Stimulated activated CD4-positive, alpha-beta T cell treated with anti-CD3 and anti-CD28 coated beads, Interleukin-1b, Interleukin-23, amount 100 ng/mL, for 4 hours (primary cell): ENCODE data around the gene TCAP.

Experiments
- DNase-seq, 2 donors: peaks; one replicate each; pipeline ENCODE4 v3.0.0-alpha.2; 2020; ENCODE audit warnings: low read depth in 2 of 2

Gene TCAP

DNA sequence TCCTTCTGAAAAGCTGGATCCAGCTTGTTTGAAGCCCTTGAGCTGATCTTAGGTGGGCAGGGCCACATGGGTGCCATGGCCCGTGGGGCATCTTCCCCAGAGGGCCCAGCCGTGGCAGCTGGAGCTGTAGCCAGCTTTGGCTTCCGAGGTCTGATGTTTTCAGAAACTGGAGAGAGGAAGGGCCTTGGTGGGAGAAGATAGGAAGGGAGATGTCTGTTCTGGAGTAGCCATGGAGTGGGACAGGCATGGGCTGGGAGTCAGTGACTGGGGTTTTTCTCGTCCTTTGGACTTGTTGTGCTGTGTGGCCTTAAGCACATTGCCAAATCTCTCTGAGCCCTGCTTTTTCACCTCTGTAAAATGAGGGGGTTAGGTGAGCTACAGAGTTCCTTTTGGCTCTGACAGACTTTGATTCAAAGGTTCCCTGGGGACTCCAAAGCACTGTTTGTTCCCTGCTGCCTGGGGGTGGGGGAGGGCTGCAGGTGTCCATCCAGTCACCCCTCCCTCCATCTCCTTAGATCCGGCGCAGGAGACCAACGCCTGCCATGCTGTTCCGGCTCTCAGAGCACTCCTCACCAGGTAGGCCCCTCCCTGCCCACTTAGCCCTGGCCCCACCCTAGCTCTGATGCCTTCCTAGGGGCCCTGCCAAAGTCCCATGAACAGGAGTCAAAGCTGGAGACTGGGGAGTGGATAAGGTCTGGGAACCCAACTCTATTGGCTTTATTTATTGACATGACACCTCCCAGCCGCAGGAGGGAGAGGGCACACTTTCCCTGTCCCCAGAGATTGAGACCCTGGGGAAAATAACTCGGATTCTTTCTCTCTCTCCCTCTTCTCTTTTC, 36.3 kb upstream of the TCAP start:
- DNase-seq, result no peak

DNA sequence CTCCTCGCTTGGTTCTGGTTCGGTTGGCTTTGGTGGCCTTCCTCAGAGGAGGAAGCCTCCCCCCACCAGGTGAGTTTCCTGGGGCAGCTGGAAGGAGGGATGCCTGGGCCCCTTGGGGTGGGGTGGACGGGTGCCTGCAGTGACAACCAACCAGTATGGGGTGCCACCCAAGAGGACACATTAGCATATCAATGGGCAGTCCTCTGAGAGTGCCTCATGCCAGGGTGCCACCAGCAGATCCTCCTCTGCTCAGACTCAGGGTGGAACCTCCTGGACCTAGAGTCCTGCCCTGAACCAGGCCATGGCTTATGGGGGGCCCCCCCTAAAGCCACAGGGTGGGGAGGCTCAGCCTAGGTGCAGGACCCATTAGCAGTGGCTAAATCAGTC, 35.7 kb upstream of the TCAP start:
- no peak for DNase-seq

GRCh38 chr17:39629898-39630297, 35.3 kb upstream of the TCAP start:
- no peak for DNase-seq

GRCh38 chr17:39631403-39631802, 33.7 kb upstream of the TCAP start:
- DNase-seq, result no peak

- no peak for DNase-seq
These were observed 32.8 kb upstream of the TCAP start for GRCh38 chr17:39632153-39632941.

- no peak for DNase-seq
These were observed 31.5 kb upstream of the TCAP start for GRCh38 chr17:39633570-39634183.

DNA sequence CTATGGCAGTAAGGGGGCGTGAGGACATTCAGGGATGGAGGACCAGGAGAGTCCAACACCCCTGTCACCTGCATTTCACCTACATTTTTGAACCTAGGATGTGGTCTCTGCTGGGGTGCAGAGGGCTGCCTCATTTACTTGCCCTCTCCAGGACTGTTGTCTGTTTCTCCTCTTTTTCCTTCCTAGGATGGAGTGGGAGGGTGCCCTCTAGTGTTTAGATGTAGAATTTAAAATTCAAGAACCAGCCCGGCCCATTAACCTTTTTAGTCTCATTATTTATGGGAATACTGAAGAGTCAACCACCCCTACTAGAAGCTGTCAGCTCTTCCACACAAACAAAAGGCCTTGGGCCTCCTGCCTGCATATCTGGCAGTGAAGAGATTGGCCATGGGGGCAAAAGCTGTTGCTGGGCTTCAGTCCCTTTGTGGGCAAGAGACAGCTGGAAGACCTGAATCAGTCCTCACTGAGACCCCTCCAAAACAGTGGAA, 30.7 kb upstream of the TCAP start:
- no peak for DNase-seq

GRCh38 chr17:39635614-39636176, 29.5 kb upstream of the TCAP start:
- DNase-seq, result no peak

DNA sequence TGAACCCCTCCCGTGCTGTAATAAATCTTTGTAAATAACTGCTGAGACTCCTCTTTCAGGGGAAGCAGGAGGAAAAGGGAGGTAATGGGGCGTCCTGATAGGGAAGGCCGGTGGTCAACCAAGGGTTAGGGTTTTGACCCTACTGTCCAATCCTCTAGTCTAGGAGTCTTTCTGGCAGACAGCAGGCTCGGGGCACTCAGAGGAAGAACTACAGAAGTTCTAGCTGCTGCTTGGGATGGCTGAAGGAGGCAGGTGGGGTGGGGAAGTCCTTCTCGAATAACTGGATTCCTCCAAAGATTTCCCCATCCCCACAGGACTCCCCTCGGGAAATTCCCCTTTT, 28.6 kb upstream of the TCAP start:
- DNase-seq, result no peak

GRCh38 chr17:39636927-39637736, 28.0 kb upstream of the TCAP start, which contains the start of gene STARD3:
Gene STARD3, plus strand, starts transcription at chr17:39637144. Its CDS starts 16,388 bp downstream, at chr17:39653532.
- DNase-seq, result peak; percentile 82 to 93

DNA sequence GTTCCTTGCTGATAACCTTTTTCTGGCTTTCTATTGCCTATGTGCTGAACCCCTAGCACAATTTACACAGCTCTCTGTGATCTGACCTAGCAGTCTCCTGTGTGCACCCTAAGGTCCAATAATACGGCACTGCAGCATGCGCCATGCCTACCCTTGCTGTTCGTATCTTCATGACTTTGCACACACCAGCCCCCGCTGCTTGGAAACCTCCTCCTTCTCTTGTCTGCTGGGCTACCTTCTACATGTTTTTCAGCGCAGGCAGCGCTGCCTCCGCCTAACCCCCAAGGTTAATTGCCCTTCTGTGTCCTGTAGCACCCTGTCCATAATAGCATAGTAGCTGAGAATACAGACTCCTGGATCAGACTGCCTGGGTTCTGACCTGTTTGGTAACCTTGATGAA, 26.8 kb upstream of the TCAP start:
- DNase-seq, result no peak

- DNase-seq, result no peak
These were observed 26.1 kb upstream of the TCAP start for GRCh38 chr17:39639043-39639442.

- no peak for DNase-seq
These were observed 25.3 kb upstream of the TCAP start for GRCh38 chr17:39639566-39640458.

DNA sequence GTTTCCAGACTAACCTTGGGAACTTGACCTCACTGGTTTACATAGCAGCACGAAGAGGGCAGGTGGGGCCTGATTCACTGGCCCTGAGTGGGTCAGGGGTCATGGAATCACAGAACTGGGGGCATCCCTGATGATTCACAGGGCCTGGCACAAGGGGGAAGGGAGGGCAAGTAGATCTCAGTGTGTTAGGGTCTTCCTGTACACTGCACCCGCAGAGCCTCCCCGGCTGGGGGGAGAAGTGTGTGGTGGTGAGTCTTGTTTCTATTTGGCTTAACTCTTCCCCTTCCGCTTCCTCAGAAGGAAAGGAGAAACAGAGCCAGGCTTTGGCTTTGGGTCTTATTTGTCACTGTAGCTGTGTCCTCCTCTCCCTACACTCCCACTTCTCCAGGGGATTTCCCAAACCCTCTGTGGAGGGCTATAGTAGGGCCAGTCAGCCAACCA, 24.5 kb upstream of the TCAP start:
- DNase-seq, result no peak

DNA sequence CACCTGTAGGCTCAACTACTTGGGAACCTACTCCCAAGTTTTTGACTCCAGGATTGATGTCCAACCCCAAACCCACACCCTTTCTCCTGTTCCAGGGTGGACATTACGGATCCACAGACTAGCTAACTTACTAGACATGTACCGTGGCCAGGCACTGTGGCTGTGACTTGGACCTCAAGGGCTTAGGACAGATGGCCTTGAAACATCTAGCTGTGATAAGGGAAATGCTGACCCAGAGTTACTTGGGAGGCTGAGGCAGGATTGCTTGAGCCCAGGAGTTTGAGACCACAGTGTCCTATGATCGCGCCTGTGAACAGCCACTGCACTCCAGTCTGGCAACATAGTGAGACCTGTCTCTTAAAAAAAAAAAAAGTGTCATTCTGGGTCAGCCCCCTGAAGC, 24.1 kb upstream of the TCAP start:
- no peak for DNase-seq

- DNase-seq, result no peak
These were observed 23.3 kb upstream of the TCAP start for GRCh38 chr17:39641883-39642282.

DNA sequence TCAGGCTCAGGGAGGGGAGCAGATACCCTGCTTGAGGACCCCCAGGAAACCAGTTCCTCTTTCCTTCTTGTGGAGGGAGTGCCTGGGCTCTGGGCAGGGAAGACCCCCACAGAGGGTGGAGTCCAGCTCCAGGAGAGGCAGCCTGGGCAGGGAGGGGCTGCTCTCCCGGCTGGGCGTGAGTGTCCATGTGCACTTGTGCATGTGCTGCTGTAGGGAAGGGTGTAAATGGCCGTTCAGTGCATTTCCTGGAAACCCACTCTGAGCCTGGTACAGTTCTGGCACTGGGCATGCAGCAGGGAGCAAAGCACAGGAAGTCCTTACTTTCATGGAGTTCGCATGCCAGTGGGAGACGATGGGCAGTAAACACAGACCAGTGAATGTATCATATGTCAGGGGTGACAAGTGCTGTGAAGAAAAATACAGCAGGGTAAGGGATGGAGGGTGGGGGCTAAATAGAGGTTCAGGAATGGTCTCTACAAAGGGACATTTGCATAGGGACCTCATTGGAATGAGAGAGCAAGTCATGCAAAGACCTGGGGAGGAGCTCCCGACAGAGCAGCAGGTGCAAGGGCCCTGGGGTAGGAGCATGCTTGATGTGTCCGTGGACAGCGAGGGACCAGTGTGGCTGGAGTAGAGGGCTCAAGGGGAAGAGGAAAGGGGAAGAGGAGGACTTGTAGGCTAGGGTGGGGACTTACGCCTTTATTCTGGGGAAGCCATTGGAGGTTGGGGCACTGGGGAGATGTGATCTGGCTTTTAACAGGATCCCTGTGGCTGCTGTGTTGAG, 22.7 kb upstream of the TCAP start:
- no peak for DNase-seq

DNA sequence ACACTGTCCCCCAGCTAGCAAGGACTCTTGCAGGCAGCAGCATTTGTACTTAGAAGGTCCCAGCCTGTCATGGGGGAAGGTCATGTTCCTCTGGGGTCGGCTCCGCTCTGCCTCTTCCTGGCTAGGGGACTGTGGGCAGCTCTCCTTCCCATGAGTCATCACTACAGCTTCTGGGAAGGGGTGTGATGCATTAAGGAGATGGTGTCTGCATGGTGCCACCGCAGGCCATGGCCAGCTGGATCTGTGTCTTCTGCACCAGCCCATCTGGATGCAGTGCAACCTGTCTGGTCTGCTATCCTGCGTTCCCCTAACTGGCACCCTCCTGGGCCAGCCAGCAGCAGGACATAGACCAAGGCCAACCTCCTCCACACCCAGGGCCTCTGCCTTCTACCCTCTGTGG, 21.9 kb upstream of the TCAP start:
- DNase-seq, result no peak

GRCh38 chr17:39647256-39647655, 17.9 kb upstream of the TCAP start:
- DNase-seq, result no peak
